CD14-positive monocyte (primary cell): ENCODE data around the gene RASGEF1B. TPM values are rescaled to one million over a fixed set of nuclear protein-coding genes. Genes with fewer than 3 reads are reported as not detected.

Experiments used
- DNase-seq, 3 donors: peaks; one replicate each; pipeline ENCODE4 v3.0.0-alpha.2; 2011 to 2022
- H2AFZ ChIP-seq: 2 replicates; pipeline ENCODE4 v1.6.0; 2012; ENCODE audit warnings: mild to moderate bottlenecking, low read depth, low read length, inconsistent platforms; ENCODE audit not compliant: insufficient read depth, poor library complexity, severe bottlenecking
- H3K27ac ChIP-seq, 2 donors: 1 replicate in 1 of 2; 2 replicates in 1 of 2; pipeline ENCODE4 v1.5.1; 2012 to 2013; ENCODE audit warnings: low read length in 2 of 2, control low read depth in 1 of 2, inconsistent platforms in 1 of 2, low read depth in 1 of 2, mild to moderate bottlenecking in 1 of 2
- H3K27me3 ChIP-seq, 2 donors: one replicate each; pipeline versions ENCODE4 v1.6.0 to v1.6.1; 2011 to 2013; ENCODE audit warnings: low read length in 2 of 2; ENCODE audit not compliant: control insufficient read depth in 2 of 2, insufficient read depth in 2 of 2
- H3K36me3 ChIP-seq, 2 donors: replicated peaks in 1 of 2; 1 replicate in 1 of 2; 2 replicates in 1 of 2; pipeline versions ENCODE4 v1.5.1 to v1.6.1; 2012 to 2013; ENCODE audit warnings: low read length in 2 of 2, control low read depth in 1 of 2, inconsistent platforms in 1 of 2, mild to moderate bottlenecking in 1 of 2; ENCODE audit not compliant: insufficient read depth in 2 of 2, control insufficient read depth in 1 of 2
- H3K4me1 ChIP-seq, 2 donors: 1 replicate in 1 of 2; 2 replicates in 1 of 2; pipeline versions ENCODE4 v1.5.1 to v1.6.1; 2012 to 2013; ENCODE audit warnings: low read length in 2 of 2, control low read depth in 1 of 2, inconsistent platforms in 1 of 2, mild to moderate bottlenecking in 1 of 2, moderate library complexity in 1 of 2; ENCODE audit not compliant: insufficient read depth in 2 of 2, control insufficient read depth in 1 of 2
- H3K4me2 ChIP-seq: replicated peaks from 2 replicates; pipeline ENCODE3; 2012; ENCODE audit warnings: low read length, moderate library complexity, mild to moderate bottlenecking; ENCODE audit not compliant: poor library complexity, severe bottlenecking; ENCODE audit errors: extremely low read depth
- H3K4me3 ChIP-seq, 3 experiments: fragments of 200-600 bp in 1 of 3; sonication (generic) in 1 of 3; replicated peaks in 1 of 3; 1 replicate in 2 of 3; 2 replicates in 1 of 3; pipeline ENCODE4 v1.5.1; 2011 to 2013; ENCODE audit warnings: low read length in 3 of 3, mild to moderate bottlenecking in 3 of 3, control low read depth in 2 of 3, low read depth in 2 of 3, inconsistent platforms in 1 of 3, moderate library complexity in 1 of 3
- H3K79me2 ChIP-seq: 2 replicates; pipeline ENCODE4 v1.6.0; 2012; ENCODE audit warnings: mild to moderate bottlenecking, control low read depth, inconsistent platforms, low read length, moderate library complexity; ENCODE audit not compliant: insufficient read depth
- H3K9ac ChIP-seq: 2 replicates; pipeline ENCODE4 v1.6.0; 2017; ENCODE audit warnings: low read length, mild to moderate bottlenecking; ENCODE audit not compliant: insufficient read depth, poor library complexity, severe bottlenecking
- H3K9me3 ChIP-seq, 2 donors: replicated peaks in 1 of 2; 1 replicate in 1 of 2; 2 replicates in 1 of 2; pipeline versions ENCODE4 v1.5.1 to v1.6.1; 2012 to 2013; ENCODE audit warnings: low read length in 2 of 2, control low read depth in 1 of 2; ENCODE audit not compliant: control insufficient read depth in 1 of 2, insufficient read depth in 1 of 2
- H4K20me1 ChIP-seq: 2 replicates; pipeline ENCODE4 v1.6.0; 2012; ENCODE audit warnings: mild to moderate bottlenecking, low read length, control low read depth, moderate library complexity; ENCODE audit not compliant: insufficient read depth
- H3K27ac Mint-ChIP-seq, 7 donors: one replicate each; pipeline ENCODE4 v1.8.0; 2020; ENCODE audit warnings: mild to moderate bottlenecking in 7 of 7, mixed read lengths in 7 of 7, moderate library complexity in 6 of 7, inconsistent platforms in 2 of 7
- H3K27me3 Mint-ChIP-seq, 3 donors: one replicate each; pipeline ENCODE4 v1.8.0; 2021 to 2022; ENCODE audit warnings: low read depth in 3 of 3, mild to moderate bottlenecking in 3 of 3, mixed read lengths in 3 of 3, moderate library complexity in 3 of 3, inconsistent platforms in 1 of 3
- H3K36me3 Mint-ChIP-seq, 2 donors: one replicate each; pipeline ENCODE4 v1.8.0; 2020; ENCODE audit warnings: mixed read lengths in 2 of 2, inconsistent platforms in 1 of 2, mild to moderate bottlenecking in 1 of 2
- H3K4me1 Mint-ChIP-seq: one replicate; pipeline ENCODE4 v1.8.0; 2020; ENCODE audit warnings: mild to moderate bottlenecking, mixed read lengths
- H3K4me3 Mint-ChIP-seq, 2 donors: one replicate each; pipeline ENCODE4 v1.8.0; 2020; ENCODE audit warnings: mild to moderate bottlenecking in 2 of 2, mixed read lengths in 2 of 2, moderate library complexity in 1 of 2
- H3K9me3 Mint-ChIP-seq, 7 donors: one replicate each; pipeline ENCODE4 v1.8.0; 2020 to 2022; ENCODE audit warnings: mixed read lengths in 7 of 7, mild to moderate bottlenecking in 6 of 7, moderate library complexity in 6 of 7, inconsistent platforms in 2 of 7
- WGBS: methylation state at CpG from one replicate; pipeline ENCODE4 v1.1.5; 2013; ENCODE audit warnings: missing lambda C conversion rate; ENCODE audit not compliant: insufficient coverage; 5-methylcytosine and 5-hydroxymethylcytosine counted together
- intact Hi-C, 2 donors: fragments of 100-400 bp; cut with micrococcal nuclease; formaldehyde crosslinking; loops; one replicate each; pipeline versions ENCODE4 v1.15.0 to v1.15.1; 2023
- polyA plus RNA-seq, 3 donors: library from polyadenylated mRNA; depleted of rRNA in 1 of 3; unstranded in 2 of 3; stranded (reverse) in 1 of 3; fragments of 300-500 nt in 2 of 3; fragments of >200 nt in 1 of 3; fragmentation: Illumina TruSeq in 2 of 3; gene quantifications; 1 replicate in 2 of 3; 2 replicates in 1 of 3; pipeline ENCODE4 v1.2.3, GENCODE V29; 2012 to 2021
- TF ChIP-seq, protein P1 (sequence below): fragments of 200-600 bp; IDR thresholded peaks from one replicate; pipeline ENCODE4 v1.8.0; 2022; ENCODE audit warnings: antibody characterized with exemption, mild to moderate bottlenecking

RASGEF1B gene
- polyA plus RNA-seq, 3 donors, result 20.3 to 76.9 (median 36.6) TPM

GRCh38 chr4:81512001-81512756 lies 40.5 kb upstream of the RASGEF1B start:
- Mint-ChIP-seq H3K4me3 (no peak overlapping the region), H3K9me3 (peaks cover 0 to 3% (median under 1%) of the 10 kb centered on the region in 7 donors), H3K27me3 (peaks cover 0 to 2% (median 0%) of the 10 kb centered on the region in 3 donors), H3K4me1 (peaks cover 43% of the 10 kb centered on the region), H3K36me3 (peaks cover 0 to 2% of the 10 kb centered on the region in 2 donors), H3K27ac (peak overlapping the region in 1 of 7 donors; percentile 46)
- no peak overlapping the region for H2AFZ ChIP-seq
- no peak for DNase-seq
- H3K4me2 ChIP-seq, result no peak overlapping the region
- no peaks in the 10 kb centered on the region for H3K9me3 ChIP-seq
- no peaks in the 10 kb centered on the region for H3K79me2 ChIP-seq
- H3K27ac ChIP-seq, result no peak overlapping the region
- peaks cover 37 to 40% of the 10 kb centered on the region in 2 donors for H3K4me1 ChIP-seq
- intact Hi-C loops, result no loop called here
- H3K4me3 ChIP-seq, result no peak overlapping the region
- WGBS, result 100% methylated on average over 1 of the region's 4 CpGs
- TF ChIP-seq, protein P1, sequence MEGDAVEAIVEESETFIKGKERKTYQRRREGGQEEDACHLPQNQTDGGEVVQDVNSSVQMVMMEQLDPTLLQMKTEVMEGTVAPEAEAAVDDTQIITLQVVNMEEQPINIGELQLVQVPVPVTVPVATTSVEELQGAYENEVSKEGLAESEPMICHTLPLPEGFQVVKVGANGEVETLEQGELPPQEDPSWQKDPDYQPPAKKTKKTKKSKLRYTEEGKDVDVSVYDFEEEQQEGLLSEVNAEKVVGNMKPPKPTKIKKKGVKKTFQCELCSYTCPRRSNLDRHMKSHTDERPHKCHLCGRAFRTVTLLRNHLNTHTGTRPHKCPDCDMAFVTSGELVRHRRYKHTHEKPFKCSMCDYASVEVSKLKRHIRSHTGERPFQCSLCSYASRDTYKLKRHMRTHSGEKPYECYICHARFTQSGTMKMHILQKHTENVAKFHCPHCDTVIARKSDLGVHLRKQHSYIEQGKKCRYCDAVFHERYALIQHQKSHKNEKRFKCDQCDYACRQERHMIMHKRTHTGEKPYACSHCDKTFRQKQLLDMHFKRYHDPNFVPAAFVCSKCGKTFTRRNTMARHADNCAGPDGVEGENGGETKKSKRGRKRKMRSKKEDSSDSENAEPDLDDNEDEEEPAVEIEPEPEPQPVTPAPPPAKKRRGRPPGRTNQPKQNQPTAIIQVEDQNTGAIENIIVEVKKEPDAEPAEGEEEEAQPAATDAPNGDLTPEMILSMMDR, result no peak
- no peaks in the 10 kb centered on the region for H4K20me1 ChIP-seq
- no peaks in the 10 kb centered on the region for H3K27me3 ChIP-seq
- H3K9ac ChIP-seq, result no peak overlapping the region
- no peaks in the 10 kb centered on the region for H3K36me3 ChIP-seq

DNA sequence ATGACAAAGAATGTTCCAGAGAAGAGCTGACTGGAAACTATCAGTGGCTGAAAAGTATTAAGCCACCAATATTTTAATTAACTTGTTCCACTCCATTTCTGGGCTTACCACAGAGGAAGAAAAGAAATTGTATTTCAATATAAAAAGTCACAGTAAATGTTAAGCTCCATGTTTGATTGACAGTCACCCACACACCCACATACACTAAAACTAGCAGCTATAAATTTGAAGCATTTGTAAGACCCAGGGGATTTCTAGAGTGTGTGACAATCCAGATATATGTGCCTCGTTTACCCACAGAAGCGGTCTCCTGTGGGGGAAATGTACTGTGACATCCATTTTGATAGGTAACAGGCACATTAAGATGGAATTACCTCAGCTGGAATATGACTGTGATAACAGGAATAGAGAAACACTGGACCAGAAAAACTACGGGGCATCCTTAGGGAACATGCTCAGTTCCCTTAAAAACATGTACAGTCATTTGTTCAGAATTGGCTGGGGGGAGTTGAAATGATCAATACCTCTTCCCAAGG lies 39.0 kb upstream of the RASGEF1B start:
- no peaks in the 10 kb centered on the region for H3K79me2 ChIP-seq
- peaks cover 0 to 2% (median 0%) of the 10 kb centered on the region in 3 donors for H3K27me3 Mint-ChIP-seq
- peak overlapping the region in 2 of 7 donors; percentile 37 to 58 for H3K27ac Mint-ChIP-seq
- peaks cover 52 to 55% of the 10 kb centered on the region in 2 donors for H3K4me1 ChIP-seq
- TF ChIP-seq, protein P1, result no peak
- no peak overlapping the region for H2AFZ ChIP-seq
- H3K9me3 Mint-ChIP-seq, result peaks cover 0 to 2% (median 0%) of the 10 kb centered on the region in 7 donors
- 100% methylated on average over 2 of the region's 3 CpGs for WGBS
- no peak overlapping the region for H3K4me3 ChIP-seq
- intact Hi-C loops, result no loop called here
- peaks cover 57% of the 10 kb centered on the region for H3K4me1 Mint-ChIP-seq
- peaks cover 0 to 4% of the 10 kb centered on the region in 2 donors for H3K36me3 Mint-ChIP-seq
- H3K36me3 ChIP-seq, result no peaks in the 10 kb centered on the region
- no peak for DNase-seq
- H4K20me1 ChIP-seq, result no peaks in the 10 kb centered on the region
- no peaks in the 10 kb centered on the region for H3K27me3 ChIP-seq
- H3K27ac ChIP-seq, result no peak overlapping the region
- H3K9ac ChIP-seq, result no peak overlapping the region
- H3K4me2 ChIP-seq, result no peak overlapping the region
- no peaks in the 10 kb centered on the region for H3K9me3 ChIP-seq
- no peak overlapping the region for H3K4me3 Mint-ChIP-seq
